Left kidney (tissue), 8 donors: ENCODE results near the gene UNC5C. TPM values are rescaled to one million over a fixed set of nuclear protein-coding genes. Genes with fewer than 3 reads are reported as not detected.

Source experiments
- DNase-seq: peaks from one replicate; pipeline ENCODE4 v3.0.0-alpha.2; 2013
- long read RNA-seq, 8 donors: transcript quantifications; one replicate each; lab custom pipeline, GENCODE V29; 2026
- polyA plus RNA-seq: library from polyadenylated mRNA; unstranded; fragments of 120-200 nt; gene quantifications from one replicate; pipeline ENCODE4 v1.2.1, GENCODE V29; 2013; ENCODE audit not compliant: insufficient read length

UNC5C gene
- 44.7 TPM for polyA plus RNA-seq
- long read RNA-seq, donor 1, full-length matches to known transcripts = 1 of 7 reads
- long read RNA-seq, donor 1, partial matches to known transcripts = 6 of 7 reads
- long read RNA-seq, donor 1, other reads (novel, unspliced or antisense) = 0 of 7 reads
- long read RNA-seq, donor 2 = 0 reads
- long read RNA-seq, donor 3, partial matches to known transcripts = 5 of 5 reads
- long read RNA-seq, donor 3, other reads (novel, unspliced or antisense) = 0 of 5 reads
- long read RNA-seq, donor 4 = 0 reads
- long read RNA-seq, donor 5 = 0 reads
- long read RNA-seq, donor 6 = 0 reads
- long read RNA-seq, donor 7 = 0 reads
- long read RNA-seq, donor 8 = 0 reads

DNA sequence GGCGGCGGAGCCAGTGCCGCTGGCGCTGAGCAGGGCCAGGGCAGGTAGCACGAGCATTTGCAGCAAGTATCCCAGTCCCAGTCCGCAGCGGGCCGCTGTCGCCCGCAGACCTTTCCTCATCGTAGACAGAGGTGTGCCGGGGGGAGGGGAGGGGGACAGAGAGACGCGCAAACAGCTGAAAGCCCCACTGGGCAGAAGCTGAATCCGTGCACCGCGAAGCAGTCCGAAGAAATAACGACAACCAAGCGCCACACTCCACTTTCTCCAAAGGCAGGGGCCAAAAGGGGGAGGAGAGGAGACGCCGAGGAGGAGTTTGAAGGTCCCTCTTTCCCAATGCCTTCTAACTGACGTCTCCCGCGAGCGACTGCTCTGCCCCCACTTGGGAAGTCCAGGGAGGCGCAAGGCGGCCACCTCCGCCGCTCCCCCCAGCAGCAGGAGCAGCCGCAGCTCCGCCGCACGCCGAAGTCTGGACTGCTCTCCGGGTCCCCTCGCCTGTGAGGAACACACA is at the start of gene UNC5C:
UNC5C (minus strand) TSS at position 236 of the 508 bp plus-strand sequence.
- peak; percentile 89 for DNase-seq

DNA sequence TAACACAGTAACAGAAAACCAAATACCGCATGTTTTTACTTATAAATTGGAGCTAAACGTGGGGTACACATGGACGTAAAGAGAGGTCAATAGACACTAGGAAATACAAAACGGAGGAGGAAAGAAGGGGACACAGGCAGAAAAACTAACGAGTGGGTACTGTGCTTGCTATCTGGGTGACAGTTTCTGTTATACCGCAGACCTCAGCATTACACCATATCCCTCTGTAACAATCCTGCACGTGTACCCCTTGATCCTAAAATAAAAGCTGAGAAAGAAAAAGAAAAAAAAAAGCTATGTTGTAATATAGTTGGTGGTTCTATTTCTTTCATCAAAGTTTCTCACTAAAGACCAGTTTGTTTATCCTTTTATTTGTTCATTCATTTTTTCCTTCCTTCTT is 47.9 kb upstream of the UNC5C start:
- no peak for DNase-seq

DNA sequence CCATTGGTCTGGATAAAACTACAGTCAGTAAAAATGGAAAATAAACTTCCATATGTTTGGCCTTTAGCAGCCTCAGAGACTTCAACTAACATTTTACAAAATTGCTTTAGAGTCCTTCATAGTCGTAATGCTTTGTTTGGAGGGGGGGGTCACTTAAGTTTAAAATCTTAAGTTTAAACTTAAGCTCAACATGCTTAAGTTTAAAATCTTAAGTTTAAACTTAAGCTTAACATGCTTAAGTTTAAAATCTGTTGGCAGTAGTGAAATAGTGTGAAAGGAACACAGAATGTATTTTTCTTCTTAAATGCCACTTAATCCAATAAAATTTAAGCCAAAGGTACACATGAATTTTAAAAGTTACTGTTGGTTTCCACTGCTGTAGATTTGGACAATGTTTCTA is 45.9 kb upstream of the UNC5C start:
- no peak for DNase-seq

DNA sequence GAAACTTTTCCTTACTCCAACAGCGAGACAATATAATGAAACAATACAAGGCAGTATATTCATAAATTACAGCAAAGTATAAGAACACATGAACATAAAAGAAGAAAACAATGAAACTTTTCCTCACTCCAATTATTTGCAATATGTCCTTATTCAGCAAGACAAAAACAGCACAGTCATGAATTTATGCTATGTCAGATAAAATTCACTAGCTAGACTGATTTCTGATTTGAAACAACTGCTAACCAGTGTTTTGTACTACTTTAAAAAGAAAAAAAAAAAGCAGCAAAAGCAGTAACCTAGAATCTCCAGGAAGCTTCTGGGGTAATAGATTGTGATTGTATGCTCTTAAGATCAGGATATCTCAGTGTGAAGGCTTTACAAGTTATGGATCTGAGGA is 45.2 kb upstream of the UNC5C start:
- no peak for DNase-seq

DNA sequence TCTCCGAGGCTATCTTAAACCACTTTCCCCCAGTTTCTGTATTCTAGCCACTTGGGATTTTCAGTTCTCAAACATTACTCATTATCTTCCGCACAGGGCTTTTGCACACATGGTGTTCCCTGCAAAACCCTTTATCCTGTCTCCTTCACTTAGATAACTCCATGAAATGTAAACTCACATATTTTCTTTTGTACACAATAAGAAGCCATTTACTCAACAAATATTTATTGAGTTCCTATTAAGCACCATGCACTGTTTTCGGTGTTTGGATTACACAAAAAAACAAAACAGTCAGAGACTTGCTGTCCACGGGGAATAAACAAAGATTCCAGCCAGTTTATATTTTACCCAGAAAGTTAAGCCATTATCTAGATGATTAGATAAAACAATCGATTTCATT is 42.5 kb upstream of the UNC5C start:
- no peak for DNase-seq

DNA sequence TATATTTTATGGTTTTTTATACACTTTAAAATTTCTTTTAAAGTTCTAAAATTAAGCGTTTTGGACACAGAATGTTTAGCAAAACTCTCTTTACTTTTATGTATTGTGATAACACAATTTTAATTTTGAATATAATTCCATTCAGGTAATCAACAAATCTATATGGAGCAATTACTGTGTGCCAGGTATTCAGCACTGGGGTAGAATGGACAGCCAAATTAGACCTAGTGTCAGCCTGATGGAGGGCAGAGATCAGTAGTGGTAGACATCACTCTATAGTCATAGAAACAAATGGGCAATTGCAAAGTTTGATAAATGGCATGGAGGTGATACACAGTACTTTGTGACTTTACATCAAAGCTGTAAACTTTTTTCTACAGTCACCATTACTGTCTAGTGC is 41.8 kb upstream of the UNC5C start:
- no peak for DNase-seq

DNA sequence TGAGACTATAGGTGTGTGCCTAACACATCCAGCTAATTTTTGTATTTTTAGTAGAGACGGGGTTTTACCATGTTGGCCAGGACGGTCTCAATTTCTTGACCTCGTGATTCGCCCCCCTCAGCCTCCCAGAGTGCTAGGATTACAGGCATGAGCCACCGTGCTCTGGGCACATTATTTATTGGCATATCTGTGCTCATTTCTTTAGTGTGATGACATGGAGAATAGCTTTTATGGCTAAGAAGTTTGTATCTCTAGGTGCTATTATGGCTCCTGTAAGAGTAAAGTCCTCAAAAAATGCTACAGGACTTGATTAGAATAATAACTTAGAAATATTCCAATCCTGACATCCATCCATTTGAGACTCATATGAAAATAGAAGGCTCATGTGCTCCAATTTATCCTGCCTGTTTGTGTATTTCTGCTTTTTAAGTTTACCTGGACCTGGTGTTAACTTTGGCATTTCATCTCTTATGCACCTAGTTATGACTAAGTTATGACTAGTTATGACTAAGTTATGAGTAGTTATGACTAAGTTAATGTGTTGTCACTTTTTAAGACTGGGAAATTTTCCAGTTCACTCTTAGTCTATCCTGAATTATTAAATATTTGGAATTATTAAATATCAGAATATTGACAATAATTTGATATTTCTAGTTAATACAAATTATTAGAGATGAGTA is 36.4 kb upstream of the UNC5C start:
- DNase-seq = no peak

DNA sequence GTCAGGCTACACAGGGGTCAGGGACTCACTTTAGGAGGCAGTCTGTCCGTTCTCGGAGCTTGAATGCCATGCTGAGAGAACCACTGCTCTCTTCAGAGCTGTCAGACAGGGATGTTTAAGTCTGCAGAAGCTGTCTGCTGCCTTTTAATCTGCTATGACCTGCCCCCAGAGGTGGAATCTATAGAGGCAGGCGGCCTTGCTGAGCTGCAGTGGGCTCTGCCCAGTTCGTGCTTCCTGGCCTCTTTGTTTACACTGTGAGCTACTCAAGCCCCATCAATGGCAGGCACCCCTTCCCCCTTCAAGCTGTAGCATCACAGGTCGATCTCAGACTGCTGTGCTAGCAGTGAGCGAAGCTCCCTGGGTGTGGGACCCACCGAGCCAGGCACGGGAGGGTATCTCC is 31.5 kb upstream of the UNC5C start:
- no peak for DNase-seq

DNA sequence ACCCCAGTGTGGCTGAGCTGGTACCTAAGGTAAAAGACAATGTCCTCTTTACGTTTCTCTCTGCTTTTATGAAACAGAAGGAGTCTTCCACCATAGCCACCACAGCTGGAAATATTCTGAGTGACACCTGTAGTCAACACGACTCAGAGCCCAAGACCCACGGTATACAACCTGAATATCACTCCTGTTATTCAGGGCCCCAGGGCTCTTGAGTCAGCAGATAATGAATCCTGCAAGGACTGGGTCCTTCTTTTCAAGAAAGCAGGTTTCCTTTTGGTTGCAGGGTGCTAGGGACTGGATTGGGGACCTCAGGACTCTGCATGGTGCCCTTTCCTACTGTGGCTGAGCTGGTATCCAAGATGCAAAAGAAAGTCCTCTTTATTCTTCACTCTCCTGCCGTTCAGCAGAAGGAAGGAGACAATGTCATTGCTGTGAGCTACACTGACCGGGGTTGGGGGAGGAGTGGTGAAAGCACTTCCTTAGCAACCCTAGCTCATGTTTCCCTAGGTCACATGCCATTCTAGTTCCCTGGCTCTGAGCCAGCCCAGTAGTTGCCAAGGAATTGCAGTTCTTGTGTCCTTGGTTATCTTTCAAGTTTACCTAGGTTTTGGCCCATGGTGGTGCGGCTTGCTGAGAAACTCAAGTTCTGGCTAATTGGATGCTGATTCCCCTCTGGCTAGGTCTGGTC is 23.7 kb upstream of the UNC5C start:
- peak; percentile 76 for DNase-seq

DNA sequence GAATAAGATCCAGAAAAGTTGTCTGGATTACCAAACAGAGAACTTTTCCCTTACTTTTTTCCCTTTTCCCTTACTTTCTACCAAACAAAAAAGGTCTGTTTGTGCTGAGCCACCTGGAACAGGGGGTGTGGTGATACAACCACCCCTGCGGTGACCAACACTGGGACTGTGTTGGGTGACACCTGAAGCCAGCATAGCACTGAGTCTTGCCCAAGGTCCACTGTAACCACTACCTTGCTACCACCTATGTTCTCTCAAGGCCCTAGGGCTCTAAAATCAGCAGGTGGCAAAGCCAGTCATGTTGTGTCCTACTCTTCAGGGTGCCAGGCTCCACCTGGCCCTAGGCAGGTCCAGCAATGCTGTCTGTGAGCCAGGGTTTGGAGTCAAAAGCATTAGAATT is 22.8 kb upstream of the UNC5C start:
- DNase-seq = no peak

DNA sequence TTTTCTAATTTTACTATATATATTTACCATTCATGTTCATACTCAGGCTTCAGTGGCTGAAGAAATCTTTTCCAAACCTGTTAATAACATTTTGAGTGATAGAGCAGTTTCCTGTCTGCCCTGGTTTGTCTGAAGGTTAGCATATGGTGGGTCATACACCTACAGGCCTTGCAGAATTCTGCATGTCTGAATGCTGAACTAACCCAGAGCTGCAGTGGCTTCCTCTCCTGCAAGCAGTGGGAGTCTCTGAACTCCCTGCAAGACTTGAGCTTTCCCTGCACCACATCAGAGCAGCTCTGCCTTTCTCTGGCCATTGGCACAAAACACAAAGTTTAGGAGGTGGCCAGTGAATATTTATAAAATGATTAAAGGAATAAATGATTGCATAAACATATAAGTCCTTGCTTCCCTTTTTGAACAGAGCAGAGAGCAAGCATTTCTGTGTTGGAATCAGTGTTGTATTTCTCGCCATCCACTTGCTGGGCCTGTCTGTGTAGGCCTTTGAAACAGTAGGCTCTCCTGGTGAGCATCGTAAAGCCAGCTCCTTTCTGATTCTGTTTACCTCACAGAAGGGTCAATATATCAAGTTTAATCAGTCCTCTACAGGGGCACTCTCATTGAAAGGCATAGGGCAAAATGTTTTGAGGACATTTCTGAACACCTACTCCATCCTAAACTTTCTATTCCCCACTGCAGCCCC is 15.0 kb upstream of the UNC5C start:
- no peak for DNase-seq

DNA sequence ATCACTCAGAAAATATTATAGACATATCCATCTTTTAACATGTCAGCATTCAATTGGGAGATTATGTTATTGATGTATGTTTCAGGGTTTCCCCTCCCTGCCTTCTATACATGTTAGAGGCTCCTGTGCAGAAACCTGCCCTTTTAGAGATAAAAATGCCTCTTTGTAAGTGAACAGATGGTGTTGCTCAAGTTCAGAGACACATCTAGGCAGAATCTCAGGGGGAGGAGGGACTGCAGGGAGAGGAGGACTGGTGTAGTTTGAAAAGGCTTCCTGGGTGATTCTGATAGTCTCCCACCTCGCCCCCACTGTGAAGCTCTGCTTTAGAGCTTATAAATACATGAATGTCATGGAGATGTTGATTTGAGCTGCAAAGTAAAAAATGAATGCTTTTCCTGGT is 12.0 kb upstream of the UNC5C start:
- DNase-seq = no peak

DNA sequence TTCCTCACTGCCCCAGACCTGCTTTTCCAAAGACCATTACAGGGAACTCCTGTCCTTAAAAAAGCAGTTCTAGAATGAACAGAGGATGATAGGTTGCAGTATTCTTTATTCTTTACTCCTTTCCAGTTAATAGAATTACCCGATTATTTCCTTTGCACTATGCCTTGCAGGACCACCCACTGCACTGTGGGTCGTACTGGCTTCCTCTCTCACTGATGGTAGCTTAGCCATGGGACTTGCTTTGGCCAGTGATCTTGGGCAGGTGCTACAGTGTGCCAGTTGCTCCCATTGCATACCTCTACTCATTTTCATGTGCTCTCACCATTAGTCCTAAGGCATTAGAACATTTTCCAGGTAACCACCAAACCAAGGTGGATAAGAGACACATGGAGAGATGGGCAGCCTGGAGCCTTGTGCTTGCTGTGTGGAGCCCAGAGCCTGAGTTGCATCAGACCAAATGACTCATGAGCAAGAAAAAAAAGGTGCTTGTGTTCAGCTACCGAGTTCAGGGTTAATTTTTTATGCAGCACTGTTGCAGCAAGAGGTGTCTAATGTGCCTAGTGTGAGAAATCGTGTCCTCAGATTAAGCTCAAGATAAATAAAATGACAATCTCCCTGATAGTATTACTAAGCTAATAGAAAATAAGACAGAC is 7.6 kb upstream of the UNC5C start:
- DNase-seq = no peak

DNA sequence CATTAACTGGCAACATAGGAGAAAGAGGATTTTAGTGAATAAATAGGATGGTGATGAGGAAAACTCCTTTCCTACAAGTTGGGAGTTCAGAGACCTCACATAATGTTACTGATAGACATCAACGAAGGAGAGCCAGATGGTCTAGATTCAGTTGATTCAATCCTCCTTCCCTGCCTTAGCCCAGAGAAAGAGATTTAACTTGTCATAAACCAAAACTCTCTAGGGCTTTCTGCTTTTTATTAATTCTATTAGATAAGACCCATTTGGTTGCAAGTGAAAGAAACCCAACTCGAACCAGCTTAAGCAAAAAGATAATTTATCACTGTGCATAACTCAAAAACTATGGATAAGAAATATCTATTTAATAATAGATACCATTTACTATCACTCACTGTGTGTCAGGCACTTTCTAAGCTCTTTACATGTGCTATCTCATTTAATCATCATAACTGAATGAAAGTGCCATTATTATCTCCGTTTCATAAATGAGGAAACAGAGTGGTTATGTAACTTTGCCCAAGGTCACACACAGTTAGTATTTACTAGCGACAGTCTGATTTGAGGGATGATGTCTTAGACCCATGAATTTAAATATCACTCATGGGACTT is 4.3 kb upstream of the UNC5C start:
- no peak for DNase-seq

DNA sequence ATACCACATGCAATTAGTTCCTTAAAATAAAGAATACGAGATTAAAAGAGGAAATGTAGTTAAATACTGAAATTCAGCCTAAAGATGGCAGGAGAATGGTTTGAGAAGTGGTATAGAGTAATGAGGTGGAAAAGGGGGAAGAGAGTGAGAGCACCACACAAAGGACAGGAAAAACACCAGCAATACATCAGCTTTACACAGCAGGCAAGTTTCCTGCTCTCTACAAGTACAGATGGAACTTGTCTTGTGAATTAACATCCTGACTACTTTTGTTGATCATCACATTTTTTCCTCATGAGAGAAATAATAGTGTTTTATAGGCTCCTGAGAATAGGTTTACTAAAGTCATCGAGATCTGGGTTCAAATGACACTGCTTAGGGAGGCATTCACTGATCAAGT is 2.9 kb upstream of the UNC5C start:
- no peak for DNase-seq

DNA sequence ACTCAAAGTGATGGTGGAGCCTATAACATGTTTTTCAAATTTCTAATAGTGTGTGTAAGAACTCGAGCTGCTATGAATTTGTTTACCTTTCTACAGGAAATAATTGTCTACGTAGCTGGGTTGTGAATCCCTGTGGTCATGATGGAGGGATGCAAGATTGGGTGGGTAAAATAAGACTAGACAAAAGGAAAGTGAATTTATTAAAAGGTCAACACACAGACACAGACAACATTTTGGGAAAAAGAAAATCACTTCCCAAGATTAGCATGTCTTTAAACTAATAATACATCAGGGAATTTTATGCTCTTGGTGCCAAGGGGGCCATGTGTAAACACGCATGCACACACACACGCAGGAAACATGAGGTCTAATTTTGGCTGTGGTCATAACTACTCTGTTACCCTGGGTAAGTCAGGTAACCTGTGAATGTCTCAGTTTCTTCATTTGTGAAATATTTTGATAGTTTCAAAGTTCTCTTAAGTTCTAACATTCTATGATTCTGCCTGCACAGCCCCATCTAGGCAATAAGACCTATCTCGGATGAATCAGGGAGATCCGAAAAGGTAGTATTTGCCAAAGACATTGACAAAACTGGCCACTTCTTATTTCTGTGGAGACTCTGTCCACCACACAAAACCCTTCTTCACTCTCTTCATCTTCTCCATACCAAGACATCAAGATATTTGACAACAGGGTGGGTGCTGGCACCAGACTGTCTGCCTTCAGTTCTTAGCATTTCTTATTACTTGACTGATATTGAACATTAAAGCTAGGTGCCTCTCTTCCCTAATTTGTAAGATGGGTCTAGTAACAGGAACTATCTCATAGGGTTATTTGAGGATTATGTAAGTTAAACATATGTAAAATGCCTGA is 1.6 kb upstream of the UNC5C start:
- DNase-seq = no peak

DNA sequence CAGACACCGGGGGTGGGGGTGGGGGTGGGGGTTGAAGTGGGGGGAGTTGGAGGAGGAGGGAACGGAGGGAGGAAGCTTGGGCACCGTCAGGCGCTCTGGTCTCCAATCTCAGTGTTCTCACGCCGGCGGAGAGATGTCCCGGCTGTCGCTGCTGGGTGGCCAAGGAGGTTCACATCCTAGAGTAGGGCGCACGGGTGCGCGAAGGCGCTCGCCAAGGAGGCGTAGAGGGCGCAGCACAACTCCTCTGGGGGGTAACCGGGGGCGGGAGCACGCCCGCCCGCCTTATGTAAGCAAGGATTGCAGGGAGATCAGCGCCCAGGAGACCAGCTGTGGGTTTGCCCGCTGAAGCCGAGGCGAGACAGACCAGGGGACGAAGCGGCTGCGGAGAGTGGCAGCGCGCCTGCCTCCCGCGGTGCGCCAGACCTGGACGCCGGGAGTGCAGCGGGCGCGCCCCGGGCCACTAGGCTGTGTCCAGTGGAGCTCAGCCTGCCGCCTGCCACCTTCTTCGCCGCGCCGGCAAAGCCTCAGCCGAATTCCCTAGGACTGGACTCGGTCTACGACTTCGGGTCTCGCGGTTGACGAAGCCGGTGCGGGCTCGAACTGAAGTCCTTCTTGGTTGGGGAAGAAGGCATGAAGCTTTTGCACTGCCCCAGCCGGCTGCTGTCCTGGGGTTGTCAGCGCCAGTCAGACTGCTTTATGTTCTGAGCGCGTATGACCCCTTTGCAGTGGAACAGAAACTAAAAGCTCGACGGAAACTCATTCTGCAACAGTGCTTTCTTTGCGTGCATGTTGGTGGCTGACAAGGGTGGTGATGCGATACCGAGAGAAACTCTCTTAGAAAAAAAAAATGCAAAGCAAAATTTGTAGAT is 707 bp upstream of the UNC5C start:
- no peak for DNase-seq

DNA sequence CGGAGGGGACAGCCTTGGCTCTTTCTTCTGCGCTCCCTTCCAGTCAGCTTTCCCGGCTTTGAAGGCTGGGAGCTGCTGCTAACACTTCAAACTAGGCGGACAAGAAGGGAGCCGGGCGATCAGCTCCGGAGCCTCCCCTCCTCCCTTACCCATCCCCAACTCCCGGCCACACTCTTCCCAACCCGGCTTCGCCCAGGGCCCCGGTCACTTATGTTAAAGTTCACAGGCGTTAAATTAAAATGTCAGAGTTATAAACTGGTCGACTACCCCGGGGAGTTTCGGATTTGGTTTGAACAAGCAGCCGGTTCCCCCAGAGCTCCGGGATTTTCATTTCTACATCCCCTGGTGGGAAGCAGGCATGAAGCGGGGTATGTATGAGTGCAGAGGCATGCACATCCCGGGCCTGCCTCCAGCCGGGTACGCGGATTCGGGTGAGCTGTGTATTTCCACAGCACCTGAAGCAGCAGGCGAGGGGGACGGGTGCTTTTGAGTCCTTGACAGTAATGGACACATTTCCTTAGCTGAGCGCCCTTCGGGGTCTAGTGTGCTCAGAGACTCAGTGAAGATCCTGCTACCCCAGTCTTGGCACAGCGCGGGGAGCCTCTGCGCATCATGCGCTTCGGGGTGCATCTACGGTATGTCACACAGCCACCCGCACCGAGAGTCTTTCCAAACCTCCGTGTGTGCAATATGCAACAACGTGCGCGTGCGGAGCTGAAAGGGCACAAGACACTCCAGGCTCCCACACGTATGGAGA is 880 bp downstream of the UNC5C start:
- DNase-seq = no peak
